ENCODE data around the gene SPP2.

SPP2 gene

DNA sequence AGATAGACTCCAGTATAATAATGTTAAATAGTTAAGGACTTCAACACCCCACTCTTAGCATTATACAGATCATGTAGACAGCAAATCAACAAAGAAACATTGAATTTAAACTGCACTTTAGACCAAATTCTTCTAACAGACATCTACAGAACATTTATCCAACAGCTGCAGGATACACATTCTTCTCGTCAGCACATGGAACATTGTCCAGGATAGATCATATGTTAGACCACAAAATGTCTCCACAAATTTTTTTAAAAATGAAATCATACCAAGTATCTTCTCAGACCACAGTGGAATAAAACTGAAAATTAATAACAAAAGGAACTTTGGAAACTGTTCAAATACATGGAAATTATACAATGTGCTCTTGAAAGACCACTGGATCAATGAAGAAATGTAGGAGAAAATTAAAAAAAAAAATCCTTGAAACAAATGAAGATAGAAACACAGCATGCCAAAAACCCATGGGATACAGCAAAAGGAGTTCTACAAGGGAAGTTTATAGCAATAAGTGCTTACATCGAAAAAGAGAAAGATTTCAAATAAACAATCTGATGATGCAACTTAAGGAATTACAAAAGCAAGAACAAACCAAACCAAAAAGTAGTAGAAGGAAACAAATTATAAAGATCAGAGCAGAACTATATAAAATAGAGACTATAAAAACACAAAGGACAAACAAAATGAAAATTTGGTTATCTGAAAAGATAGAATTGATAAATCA, 12.3 kb upstream of the SPP2 start:
- no peak for DNase-seq (ENCODE audit: low read depth)

DNA sequence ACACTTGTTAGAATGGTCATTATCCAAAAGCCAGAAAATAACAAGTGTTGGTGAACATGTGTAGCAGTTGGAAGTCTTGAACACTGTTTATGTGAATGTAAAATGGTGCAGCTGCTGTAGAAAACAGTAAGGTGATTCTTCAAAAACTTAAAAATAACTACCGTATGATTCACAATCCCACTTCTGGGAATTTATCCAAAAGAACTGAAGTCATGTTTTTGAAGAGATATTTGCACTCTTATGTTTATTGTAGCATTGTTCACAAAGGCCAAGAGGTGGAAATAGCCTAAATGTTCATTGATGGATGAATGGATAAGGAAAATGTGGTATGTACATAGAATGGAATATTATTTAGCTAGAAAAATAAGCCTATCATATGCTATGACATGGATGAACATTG, 6.3 kb upstream of the SPP2 start:
- DNase-seq (ENCODE audit: low read depth) = no peak

GRCh38 chr2:234046521-234046920, 4.0 kb upstream of the SPP2 start:
- DNase-seq (ENCODE audit: low read depth) = no peak

- DNase-seq (ENCODE audit: low read depth) = no peak
Observed at GRCh38 chr2:234047361-234047760, 3.1 kb upstream of the SPP2 start.

DNA sequence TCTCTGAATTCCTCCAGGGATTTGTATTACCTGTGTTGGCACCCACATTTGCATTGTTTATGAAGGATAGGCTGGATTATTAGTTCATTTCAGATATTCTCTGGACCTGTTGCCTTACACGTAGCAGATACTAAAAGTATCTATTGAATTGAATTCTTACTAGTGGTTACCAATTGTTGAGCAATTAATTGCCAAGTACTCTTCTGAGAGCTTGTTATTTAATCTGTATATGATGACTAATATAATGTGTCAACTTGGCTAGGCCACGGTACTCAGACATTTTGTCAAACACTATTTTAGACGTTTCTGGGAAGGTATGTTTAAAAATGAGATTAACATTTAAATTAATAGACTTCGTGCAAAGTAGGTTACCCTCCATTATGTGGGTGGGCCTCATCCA, 2.5 kb upstream of the SPP2 start:
- DNase-seq (ENCODE audit: low read depth) = no peak

- no peak for DNase-seq (ENCODE audit: low read depth)
Observed at GRCh38 chr2:234051374-234052070, 1.0 kb downstream of the SPP2 start.

GRCh38 chr2:234058881-234059280, 8.4 kb downstream of the SPP2 start:
- DNase-seq (ENCODE audit: low read depth) = no peak

DNA sequence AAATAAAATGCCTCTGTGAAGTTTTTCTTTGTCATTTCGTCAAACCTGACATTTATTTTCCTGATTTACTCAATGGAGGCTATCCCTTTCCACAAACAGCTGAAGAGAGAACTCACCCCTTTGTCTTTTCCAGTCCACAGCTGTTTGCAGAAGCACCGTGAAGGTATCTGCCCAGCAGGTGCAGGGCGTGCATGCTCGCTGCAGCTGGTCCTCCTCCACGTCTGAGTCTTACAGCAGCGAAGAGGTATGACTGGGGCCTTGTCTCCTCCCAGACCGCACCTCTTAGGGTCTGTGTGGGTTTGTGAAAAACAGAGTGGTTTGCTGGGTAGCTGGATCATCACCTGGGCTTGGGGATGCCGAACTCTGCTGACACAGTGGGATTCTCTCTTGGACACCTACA, 9.7 kb downstream of the SPP2 start:
- DNase-seq (ENCODE audit: low read depth) = no peak

- DNase-seq (ENCODE audit: low read depth) = no peak
Observed at GRCh38 chr2:234061624-234062257, 11.2 kb downstream of the SPP2 start.

DNA sequence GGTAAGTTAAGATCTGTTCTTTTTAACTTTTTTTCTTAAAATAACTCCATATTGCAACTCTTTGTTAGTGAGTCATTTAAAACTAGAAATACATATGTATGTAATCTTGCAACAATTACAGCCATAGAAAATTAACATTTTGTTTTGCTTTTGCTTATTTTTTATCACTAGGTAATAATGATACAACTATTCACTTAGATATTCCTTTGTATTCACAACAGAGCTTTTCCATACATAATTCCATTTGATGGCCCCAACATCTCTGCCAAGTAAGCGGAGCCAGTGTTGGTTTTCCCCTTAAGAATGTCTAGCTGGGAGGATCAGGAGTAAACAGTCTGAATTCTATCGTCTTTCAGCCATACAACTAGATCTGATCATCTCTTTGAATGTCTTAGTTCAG, 16.1 kb downstream of the SPP2 start:
- no peak for DNase-seq (ENCODE audit: low read depth)

- no peak for DNase-seq (ENCODE audit: low read depth)
Observed at GRCh38 chr2:234071664-234072063, 21.2 kb downstream of the SPP2 start.

GRCh38 chr2:234072454-234072853, 22.0 kb downstream of the SPP2 start:
- no peak for DNase-seq (ENCODE audit: low read depth)

DNA sequence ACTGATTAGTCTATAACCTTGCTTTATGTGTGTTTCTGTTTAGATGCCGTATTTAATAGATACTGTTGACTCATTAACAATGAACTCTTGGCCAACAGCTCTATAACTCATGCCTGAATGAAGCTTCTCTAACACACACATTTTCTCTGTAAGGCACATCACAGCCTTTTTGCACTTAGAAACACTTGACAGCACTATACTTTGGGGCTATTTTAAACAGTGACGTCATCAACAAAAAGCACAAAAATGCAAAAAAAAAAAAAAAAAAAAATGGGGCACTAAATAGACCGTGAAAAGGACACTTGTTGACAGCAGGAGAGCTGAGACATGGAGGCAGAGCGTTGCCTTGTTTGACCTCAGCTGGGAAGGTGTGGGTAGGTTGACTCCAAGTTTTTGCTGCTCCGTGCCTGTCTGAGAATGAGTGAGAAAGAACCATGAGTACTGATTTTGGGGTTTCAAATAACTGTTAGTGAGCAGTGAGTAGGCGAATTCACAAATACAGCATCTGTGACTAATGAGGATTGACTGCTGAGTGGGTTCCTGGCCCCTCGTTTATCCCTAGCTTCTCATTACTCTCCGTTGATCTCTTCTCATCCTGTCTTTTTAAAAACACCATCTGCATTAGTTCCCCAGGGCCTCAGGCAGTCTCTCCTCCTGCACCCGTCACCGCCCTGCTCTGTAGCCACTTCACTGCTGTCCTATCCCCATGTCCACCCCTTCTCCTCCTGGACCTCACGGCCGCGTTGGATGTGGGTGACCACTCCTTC, 24.4 kb downstream of the SPP2 start:
- DNase-seq (ENCODE audit: low read depth) = no peak

DNA sequence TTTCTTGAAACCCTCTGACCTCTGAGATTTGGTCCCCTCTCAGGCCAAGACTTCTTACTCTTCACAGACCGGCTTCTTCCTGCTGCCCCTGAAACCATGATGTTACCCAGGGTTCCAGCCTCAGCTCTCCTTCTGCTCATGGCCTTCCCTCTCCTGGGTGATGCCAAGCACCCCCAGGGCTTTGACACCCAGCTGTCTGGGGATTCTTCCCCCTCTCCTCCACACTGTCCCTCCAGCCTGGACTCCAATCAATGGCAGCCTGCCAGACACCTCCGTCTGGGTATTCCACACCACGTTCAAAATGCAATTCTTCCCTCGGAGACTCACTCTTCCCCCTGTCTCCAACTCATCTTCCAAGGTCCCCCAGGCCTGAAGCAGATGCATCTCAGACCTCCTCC, 25.0 kb downstream of the SPP2 start:
- no peak for DNase-seq (ENCODE audit: low read depth)

GRCh38 chr2:234075947-234076346, 25.4 kb downstream of the SPP2 start:
- no peak for DNase-seq (ENCODE audit: low read depth)

GRCh38 chr2:234076451-234076850, 25.9 kb downstream of the SPP2 start:
- no peak for DNase-seq (ENCODE audit: low read depth)

GRCh38 chr2:234078129-234078528, 27.6 kb downstream of the SPP2 start:
- DNase-seq (ENCODE audit: low read depth) = no peak

DNA sequence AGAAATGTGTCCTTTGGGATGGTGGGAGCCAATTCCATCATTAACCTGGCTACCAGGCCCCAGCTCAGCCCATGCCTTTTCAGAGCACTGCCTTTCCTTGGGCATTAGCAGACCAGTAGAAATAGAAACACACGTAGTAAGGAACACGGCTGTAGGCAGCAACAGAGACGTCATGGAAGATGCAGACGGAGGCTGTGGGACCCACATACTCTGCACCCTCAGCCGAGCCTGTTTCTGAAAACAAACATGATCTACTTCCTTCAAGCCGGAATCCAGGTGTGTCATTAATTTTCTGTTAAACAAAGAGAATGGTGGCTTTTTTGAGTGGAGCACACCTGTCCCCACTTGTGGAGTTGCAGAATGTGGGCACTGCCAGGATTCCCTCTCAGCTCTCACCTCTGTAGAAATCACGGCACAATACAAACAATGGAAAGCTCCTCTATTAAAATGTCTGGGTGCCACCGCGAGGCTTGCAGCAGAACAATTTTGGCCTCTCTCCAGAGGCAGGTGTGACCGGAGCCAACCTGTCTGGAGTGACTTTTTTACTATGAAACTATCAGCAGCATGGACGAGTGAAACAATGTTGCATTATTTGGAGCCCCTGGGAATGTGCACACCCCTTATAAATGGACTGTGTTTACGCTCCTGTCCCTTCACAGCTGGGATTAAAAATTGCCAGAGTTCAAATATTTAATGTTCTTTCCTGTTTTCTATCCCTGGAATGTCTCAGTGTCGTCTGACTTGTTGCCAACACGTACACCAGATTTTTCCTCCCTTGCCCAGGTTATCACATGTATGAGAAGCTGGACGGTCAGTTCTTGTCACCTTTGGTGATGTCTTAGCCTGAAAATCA, 31.7 kb downstream of the SPP2 start:
- no peak for DNase-seq (ENCODE audit: low read depth)

GRCh38 chr2:234083572-234084348, 33.3 kb downstream of the SPP2 start:
- DNase-seq (ENCODE audit: low read depth) = no peak

- no peak for DNase-seq (ENCODE audit: low read depth)
Observed at GRCh38 chr2:234091432-234091879, 41.0 kb downstream of the SPP2 start.

DNA sequence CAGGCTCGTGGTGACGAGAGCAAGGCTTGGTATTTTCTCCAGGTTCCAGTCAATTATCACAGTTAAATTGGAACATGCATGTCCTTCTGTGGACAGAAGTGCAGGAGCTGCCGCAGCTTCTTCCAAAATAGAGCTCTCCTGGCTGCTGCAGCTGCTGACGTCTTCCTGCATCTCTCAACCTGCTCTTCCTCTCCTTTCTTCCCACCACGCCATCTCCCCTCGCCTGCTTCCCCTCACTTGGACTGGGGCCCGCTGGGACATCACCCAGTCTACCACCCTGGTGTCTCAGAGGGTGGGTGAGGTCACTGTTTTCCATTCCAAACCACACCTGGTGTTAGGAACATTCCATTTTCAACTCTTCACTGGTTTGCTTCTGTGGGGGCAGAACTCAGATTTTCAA, 41.4 kb downstream of the SPP2 start:
- DNase-seq (ENCODE audit: low read depth) = no peak

All from T follicular helper cell (primary cell).